Left ventricle myocardium inferior (tissue), 1 donor: ENCODE results near the gene ANKRD34B. TPM values are rescaled to one million over a fixed set of nuclear protein-coding genes. Genes with fewer than 3 reads are reported as not detected.

Source experiments
- DNase-seq: peaks from one replicate; pipeline ENCODE4 v3.0.0-alpha.2; 2020
- H3K27ac ChIP-seq: fragments of 200-600 bp; replicated peaks from 2 replicates; pipeline ENCODE4 v1.8.0; 2021
- H3K27me3 ChIP-seq: fragments of 200-600 bp; 2 replicates; pipeline ENCODE4 v1.8.0; 2021; ENCODE audit warnings: low read depth
- H3K36me3 ChIP-seq: fragments of 200-600 bp; 2 replicates; pipeline ENCODE4 v1.8.0; 2021
- H3K4me1 ChIP-seq: fragments of 200-600 bp; 2 replicates; pipeline ENCODE4 v1.8.0; 2021
- H3K4me3 ChIP-seq: fragments of 200-600 bp; 2 replicates; pipeline ENCODE4 v1.8.0; 2021; ENCODE audit warnings: mild to moderate bottlenecking, moderate library complexity
- H3K9me3 ChIP-seq: fragments of 200-600 bp; replicated peaks from 2 replicates; pipeline ENCODE4 v1.8.0; 2021
- CTCF ChIP-seq: fragments of 200-600 bp; IDR thresholded peaks from 2 replicates; pipeline ENCODE4 v1.8.0; 2021; ENCODE audit warnings: antibody characterized with exemption, mild to moderate bottlenecking, borderline replicate concordance
- intact Hi-C: fragments of 100-400 bp; cut with micrococcal nuclease; formaldehyde crosslinking; loops from one replicate; pipeline ENCODE4 v1.11.0; 2022
- long read RNA-seq: library from polyadenylated mRNA; unstranded; transcript quantifications from one replicate; pipeline ENCODE4 v2.0.0, GENCODE V29; 2021
- total RNA-seq: library from RNA; stranded (reverse); fragmentation: NEBNext Ultra II Directional; extraction: Animal tissue kit (Norgen Biotek cat#: 25700); gene quantifications from one replicate; pipeline ENCODE4 v1.2.1, GENCODE V29; 2021
- donor health status: DM: no; HTN: yes; CAD: no; lungs with severe emphysema.

ANKRD34B gene
- total RNA-seq: not detected
- long read RNA-seq: 0 reads

- Histone ChIP-seq H3K9me3 (no peaks in the 10 kb centered on the region), H3K27ac (no peak within 1 kb of the TSS), H3K4me1 (peaks cover 18% of the 10 kb centered on the region), H3K4me3 (peak within 1 kb of the TSS; percentile 54), H3K36me3 (no peaks in the 10 kb centered on the region), H3K27me3 (peaks cover 98% of the 10 kb centered on the region)
- DNase-seq: no peak
- intact Hi-C loops: no loop called here
- TF ChIP-seq CTCF: no peak
These were observed at the start of gene ANKRD34B for GRCh38 chr5:80569961-80570786. ANKRD34B (minus strand) TSS chr5:80570280; CDS start chr5:80560019, 10,261 bp downstream.

- Histone ChIP-seq H3K4me1 (no peaks in the 10 kb centered on the region), H3K9me3 (no peaks in the 10 kb centered on the region), H3K36me3 (no peaks in the 10 kb centered on the region), H3K4me3 (no peak overlapping the region), H3K27me3 (no peaks in the 10 kb centered on the region), H3K27ac (no peak overlapping the region)
- TF ChIP-seq CTCF: no peak
- no peak for DNase-seq
- intact Hi-C loops: no loop called here
These were observed 49.0 kb upstream of the ANKRD34B start for GRCh38 chr5:80619086-80619485.

GRCh38 chr5:80618438-80618837 lies 48.4 kb upstream of the ANKRD34B start:
- DNase-seq: no peak
- intact Hi-C loops: no loop called here
- no peaks in the 10 kb centered on the region for H3K27me3 ChIP-seq
- H3K4me1 ChIP-seq: no peaks in the 10 kb centered on the region
- H3K36me3 ChIP-seq: no peaks in the 10 kb centered on the region
- no peak overlapping the region for H3K27ac ChIP-seq
- no peak for TF ChIP-seq CTCF
- no peaks in the 10 kb centered on the region for H3K9me3 ChIP-seq
- no peak overlapping the region for H3K4me3 ChIP-seq

GRCh38 chr5:80615266-80615914 lies 45.3 kb upstream of the ANKRD34B start:
- no peak overlapping the region for H3K27ac ChIP-seq
- intact Hi-C loops: no loop called here
- DNase-seq: no peak
- H3K27me3 ChIP-seq: no peaks in the 10 kb centered on the region
- H3K4me1 ChIP-seq: no peaks in the 10 kb centered on the region
- no peaks in the 10 kb centered on the region for H3K36me3 ChIP-seq
- no peak overlapping the region for H3K4me3 ChIP-seq
- no peak for TF ChIP-seq CTCF
- no peaks in the 10 kb centered on the region for H3K9me3 ChIP-seq

- Histone ChIP-seq H3K4me1 (no peaks in the 10 kb centered on the region), H3K36me3 (no peaks in the 10 kb centered on the region), H3K4me3 (no peak overlapping the region), H3K27me3 (no peaks in the 10 kb centered on the region), H3K27ac (no peak overlapping the region), H3K9me3 (peaks cover 17% of the 10 kb centered on the region)
- no peak for TF ChIP-seq CTCF
- intact Hi-C loops: no loop called here
- no peak for DNase-seq
These were observed 39.6 kb upstream of the ANKRD34B start for GRCh38 chr5:80609692-80610091.
